GM19328 (cell line): ENCODE results near the gene RABGAP1L.
"Not testable (repeated sequence)": the region's sequence is repeated elsewhere in the genome, so short reads cannot be mapped to it uniquely, and the experiment has no call there.

Experiments used
- ATAC-seq: cut with Tn5 transposase; IDR thresholded peaks from one replicate; pipeline ENCODE4 v1.9.1; 2021; ENCODE audit warnings: mild to moderate bottlenecking, moderate library complexity; ENCODE audit not compliant: unreplicated experiment

RABGAP1L gene

DNA sequence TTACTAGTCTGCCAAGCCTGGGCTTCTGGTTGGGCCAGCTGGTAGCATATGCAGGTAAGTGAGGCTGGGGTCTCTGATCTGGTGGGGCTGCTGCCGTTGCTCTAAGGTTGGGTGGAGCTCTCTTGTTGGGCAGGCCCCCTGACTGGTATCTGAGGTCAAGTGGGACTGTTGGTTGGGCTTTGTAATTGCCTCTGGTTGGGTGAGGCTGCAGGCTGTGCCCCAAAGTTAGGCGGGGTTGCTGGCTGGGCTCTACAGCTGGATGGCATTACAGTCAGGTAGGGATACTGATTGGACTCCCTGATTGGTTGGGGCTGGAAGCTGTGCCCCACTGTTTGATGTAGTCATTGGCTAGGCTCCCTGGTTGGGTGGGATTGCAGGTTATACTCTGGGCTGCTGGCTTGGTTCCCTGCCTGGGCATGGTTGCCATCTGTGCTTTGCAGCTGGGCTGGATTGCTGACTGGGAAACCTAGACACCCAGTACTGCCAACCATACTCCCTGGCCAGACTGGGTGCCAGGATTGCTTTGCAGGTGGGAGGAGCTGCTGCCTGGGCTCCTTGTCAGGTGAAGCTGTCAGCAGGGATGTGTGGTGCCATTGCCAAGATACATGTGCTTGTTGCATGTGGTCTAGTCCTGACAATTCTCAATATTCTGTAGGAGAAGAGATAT lies 130.5 kb downstream of the RABGAP1L start:
- ATAC-seq: no peak

DNA sequence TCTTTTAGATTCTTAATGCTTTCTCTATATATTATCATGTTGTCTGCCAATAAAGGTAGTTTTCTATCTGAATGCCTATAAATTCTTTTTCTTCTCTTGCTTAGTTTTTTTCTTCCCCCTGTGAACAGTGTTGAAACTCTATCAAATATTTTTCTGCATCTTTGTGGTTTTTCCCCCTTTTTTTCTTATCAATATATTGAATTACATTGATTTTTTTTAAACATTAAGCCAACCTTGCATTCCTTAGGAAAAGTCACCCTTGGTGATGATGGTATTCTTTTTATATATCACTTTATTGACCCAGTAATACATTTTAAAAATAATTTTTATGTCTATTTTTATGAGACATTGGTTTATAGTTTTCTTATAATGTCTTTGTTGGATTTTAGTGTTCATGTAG lies 131.7 kb downstream of the RABGAP1L start:
- no peak for ATAC-seq

DNA sequence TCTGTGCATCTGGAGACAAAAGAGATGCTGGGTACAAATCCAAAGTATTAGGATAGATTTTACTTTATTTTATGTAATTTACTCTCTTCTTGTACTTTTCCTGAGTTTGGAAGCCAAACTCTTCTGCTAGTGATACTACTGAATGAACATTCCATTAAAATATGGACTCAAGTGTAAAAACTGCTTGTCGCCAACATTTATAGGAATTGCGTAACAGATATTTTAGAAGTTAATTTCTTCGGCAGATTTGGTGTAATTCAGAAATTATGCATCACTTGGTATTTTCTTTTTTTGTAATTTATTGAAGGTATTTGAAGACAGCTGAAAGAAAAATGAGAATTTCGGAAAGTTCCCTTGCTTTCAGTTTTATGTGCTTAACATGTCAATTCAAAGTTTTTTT lies 137.0 kb downstream of the RABGAP1L start:
- no peak for ATAC-seq

DNA sequence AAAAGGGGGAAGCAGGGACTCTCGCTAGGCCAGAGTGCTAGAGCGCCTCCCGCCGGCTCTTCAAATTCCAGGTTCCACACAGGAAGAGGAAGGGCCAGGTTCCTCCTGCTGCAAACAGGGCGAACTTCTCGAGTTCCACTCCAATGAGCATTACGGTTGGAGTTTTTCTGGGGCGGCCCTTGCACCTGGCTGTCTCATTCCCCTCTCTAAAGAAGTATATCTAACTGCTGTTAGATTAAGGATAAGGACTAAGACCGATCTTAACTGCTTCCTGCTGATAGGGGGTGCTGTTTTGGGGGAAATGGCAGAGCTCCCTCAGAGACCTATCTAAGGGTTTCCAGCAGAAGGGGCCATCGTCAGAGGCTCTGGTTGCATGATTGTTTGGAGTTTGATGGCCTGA lies 138.0 kb downstream of the RABGAP1L start:
- ATAC-seq: no peak

DNA sequence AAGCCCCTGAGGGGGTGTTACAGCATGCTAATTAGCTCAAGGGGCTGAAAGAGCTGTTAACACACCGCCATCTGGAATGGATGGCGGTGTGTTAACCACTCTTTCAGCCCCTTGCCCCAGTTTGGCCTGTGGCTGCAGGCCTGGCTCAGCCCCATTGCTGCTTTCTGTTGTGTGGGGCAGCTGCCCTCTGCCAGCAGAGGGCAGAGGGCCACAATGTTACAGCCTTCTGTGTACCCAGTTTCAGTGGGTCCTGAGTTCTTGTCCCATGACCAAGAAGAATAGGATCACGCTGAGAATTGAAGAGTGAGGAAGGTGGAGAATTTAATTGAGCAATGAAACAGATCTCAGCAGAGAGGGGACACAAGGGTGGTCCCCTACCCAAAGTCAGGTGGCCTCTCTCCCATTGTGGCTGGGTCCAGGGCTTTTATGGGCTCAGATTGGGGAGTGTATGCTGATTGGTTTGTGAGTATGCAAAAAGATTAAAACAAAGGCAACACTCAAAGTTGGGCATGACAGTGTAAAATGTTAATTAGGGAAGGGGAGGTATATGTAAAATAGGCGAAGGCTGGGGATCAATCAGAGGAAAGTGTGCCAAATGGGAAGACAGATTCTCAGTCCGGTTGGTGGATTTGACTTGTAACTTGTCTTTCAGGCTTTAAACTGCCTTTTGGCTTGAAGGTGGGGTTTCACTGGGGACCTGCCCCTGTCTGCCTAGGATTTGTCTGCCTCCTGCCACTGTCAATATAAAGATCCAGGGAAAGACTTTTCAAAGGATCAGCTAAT lies 142.2 kb downstream of the RABGAP1L start:
- ATAC-seq: no peak

DNA sequence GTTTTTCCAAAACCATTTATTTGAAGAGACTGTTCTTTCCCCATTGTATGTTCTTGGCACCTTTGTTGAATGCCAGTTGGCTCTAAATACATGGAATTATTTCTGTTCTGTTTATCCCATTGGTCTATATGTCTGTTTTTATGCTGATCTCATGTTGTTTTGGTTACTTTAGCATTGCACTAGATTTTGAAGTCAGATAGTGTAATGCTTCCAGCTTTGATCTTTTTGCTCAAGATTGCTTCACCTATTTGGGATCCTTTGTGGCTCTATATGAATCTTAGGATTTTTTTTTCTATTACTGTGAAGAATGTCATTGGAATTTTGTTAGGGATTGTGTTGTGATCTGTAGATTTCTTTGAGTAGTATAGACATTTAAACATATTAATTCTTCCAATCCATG lies 149.3 kb downstream of the RABGAP1L start:
- ATAC-seq: no peak

DNA sequence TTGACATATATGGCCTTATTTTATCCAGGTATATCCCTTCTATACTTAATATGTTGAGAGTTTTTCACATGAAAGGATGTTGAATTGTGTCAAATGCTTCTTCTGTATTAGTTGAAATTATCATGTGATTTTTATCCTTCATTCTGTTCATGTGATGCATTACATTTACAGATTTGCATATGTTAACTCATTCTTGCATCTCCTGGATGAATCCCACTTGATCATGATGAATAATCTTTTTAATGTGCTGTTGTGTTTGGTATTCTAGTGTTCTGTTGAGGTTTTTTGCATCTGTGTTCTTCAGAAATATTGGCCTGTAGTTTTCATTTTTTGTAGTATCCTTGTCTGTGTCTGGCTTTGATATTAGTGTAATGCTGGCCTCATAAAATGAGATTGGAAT lies 150.2 kb downstream of the RABGAP1L start:
- ATAC-seq: no peak

DNA sequence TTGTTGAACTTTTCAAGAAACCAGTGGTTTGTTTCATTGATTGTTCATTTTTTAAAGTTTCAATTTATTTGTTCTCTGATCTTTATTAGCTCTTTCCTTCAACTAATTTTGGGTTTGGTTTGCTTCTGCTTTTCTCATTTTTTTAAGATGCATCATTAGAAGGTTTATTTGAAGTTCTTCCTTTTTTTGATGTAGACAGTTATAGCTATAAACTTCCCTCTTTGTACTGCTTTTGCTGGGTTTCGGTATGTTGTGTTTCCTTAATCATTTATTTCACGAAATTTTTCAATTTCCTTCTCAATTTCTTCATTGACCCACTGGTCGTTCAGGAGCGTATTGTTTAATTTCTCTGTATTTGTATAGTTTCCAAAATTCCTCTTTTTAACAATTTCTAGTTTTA lies 155.1 kb downstream of the RABGAP1L start:
- no peak for ATAC-seq

DNA sequence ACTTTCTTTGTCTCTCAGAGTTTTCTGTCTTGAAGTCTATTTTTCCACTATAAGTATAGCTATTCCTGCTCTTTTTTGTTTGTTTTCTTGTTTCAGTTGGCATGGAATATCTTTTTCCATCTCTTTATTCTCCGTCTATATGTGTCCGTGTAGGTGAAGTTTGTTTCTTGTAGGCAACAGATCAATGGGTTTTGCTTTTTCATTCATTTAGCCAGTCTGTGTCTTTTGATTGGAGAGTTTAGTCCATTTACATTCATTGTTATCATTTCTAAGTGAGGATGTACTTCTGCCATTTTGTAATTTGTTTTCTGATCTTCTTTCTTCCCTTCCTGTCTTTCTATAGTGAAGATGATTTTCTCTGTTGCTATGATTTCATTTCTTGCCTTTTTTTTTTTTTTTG lies 155.9 kb downstream of the RABGAP1L start:
- ATAC-seq: no peak

DNA sequence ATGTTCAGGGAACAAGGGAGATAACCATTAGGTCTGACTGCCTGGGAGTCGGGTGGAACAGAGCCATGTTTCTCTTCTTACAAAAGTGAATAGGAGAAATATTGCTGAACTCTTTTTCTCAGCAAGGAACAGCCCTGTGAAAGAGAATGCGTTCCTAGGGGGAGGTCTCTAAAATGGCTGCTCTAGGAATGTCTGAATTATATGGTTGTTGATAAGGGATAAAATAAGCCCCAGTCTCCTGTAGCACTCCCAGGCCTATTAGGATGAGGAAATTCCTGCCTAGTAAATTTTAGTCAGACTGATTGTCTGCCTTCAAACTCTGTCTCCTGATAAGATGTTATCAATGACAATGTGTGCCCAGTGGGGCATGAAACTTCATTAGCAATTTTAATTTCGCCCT lies 161.6 kb downstream of the RABGAP1L start:
- ATAC-seq: not testable (repeated sequence)

DNA sequence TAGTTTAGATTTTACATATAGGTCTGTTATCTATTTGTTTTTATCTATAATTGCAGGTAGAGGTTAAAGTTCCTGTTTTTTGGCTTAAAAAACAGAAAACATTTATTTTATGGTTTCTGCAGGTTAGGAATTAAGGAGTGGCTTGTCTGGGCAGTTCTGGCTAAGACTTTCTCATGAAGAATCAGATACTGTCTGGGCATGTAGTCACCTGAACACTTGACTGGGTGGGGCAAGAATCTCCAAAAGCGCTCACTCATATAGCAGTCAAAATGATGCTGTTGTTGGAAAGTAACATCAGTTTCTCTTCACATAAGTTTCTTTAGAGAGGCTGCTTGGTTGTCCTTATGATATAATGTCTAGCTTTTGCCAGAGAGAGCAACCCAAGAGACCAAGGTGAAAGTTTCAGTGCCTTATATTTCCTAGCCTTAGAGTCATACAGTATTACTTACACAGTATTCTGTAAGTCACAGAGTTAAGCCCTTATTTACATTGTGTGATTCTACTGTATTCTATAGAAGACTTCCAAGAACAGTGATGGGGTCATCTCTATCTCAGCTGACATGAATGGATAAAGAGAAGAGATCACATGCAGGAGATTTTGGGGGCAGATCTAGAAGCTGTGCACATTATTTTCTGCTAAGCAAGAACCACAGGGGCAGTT lies 163.0 kb downstream of the RABGAP1L start:
- ATAC-seq: no peak

DNA sequence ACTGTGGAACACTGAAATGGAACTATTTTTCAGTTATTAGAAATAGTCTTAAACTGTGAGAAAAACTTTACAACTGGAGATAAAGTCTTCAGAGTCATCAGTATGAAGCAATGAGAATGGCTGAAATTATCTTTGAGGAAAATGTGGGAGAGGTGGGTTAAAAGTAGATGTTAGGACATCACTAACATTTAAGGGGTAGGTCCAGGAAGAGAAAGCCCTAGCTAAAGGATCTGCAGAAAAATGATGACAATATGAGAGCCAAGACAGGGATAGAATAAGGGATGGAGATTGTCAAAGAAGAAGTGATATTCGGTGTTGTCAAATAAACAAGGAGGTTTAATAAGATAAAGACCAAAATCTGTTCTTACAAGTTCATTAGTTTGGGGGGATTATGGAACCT lies 165.2 kb downstream of the RABGAP1L start:
- ATAC-seq: no peak

DNA sequence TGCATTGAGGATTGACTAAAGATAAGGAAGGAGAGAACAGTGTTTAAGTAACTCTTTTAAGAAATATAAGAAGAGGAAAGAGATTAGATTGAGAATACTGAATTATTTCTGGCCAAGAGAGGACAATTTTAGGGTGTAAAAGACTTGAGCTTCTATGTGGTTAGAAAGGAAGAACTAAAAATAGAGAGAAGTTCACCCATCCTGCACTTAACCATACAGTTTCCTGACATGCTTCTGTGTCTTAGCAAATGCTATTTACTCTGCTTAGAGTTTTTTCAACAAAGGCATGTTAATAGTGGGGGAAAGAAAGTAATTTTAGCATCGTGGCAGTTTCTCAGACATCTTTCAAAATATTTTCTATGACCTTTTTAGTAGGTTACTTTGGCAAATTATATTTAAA lies 165.6 kb downstream of the RABGAP1L start:
- no peak for ATAC-seq

DNA sequence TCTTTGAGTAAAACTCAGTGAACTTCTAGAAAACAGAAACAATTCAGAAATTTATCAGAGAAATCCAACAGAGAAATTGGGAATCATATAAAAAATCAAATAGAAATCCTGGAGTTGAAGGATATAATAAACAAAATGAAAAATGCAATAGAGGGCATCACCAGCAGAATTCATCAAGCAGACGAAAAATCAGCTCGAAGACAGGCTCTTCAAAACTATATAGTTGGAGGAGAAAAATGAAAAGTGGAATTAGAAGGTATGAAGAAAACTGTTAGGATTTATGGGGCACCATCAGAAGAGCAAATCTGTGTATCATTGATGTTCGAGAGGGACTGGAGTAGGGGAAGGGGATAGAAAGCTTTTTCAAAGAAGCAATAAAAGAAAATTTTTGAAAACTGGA lies 167.0 kb downstream of the RABGAP1L start:
- no peak for ATAC-seq

DNA sequence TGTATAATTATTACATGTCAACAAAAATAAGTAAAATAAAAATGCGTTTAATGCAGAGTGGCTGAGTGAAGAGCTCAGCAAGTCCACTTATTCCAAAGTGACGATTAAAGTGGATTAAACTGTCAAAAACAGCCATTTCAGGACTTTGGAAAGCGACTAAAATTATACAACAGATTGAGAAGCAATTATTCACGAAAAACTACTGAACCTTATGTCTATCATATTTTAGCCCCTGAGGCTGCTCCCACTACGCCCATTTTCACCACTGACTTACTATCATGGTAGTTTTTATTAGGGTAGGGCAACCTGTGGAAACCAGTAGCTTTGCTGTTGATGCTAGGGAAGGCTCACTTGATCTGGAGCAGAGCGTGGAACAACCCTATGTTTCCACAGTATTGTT lies 174.1 kb downstream of the RABGAP1L start:
- no peak for ATAC-seq

DNA sequence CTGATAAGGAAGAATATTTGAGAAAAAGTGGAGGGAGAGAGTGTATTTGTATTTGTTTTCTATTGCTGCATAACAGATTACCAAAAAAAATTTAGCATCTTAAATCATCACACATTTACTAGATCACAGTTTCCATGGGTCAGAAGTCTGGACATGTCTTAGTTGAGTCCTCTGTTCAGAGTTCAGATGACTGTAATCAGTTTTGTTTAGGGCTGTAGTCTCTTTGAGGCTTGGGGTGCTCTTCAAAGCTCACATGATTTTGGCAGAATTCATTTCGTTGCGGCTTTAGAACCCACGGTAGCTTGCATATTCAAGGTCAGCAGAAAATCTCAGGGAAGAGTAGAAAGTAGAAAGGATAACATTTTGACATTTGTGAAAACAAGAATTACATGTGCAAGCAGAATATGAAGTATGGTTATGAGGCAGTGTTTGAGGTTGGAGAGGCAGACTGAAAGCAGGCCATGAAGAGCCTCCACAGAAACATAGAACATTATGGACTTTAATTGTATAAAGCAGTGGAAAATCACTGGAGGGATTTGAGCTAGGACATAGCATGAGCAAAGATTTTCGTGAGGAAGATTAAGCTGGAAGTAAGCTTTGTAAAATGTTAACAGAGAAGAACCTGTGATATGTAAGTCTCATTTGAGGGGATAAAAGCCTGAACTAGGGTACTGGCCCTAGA lies 177.8 kb downstream of the RABGAP1L start:
- no peak for ATAC-seq

DNA sequence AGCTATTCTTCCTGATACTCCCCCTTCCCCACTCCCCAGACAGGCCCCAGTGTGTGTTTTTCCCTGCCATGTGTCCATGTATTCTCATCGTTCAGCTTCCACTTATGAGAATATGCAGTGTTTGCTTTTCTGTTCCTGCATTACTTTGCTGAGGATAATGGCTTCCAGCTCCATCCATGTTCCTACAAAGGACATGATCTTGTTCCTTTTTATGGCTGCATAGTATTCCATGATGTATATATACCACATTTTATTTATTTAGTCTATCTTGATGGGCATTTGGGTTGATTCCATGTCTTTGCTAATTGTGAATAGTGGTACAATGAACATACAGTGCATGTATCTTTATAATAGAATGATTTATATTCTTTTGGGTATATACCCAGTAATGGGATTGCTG lies 181.1 kb downstream of the RABGAP1L start:
- not testable (repeated sequence) for ATAC-seq

DNA sequence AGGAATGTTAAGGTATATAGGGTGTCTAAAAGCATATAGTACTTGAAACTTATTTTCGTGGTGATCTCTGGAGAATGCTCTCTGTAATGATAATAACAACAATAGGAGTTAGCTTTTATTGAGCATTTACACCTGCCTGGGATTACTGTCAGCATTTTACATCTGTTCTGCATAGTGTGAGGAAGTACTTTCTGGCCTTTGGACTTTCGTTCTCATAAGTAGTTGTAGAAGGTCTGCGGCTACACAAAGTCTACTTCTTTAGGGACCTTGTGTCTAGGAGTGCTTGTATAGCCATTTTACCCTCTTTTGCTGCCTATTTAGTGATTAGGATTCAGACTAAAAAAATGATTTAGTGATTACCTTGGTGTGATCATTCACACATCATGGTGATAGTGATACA lies 184.8 kb downstream of the RABGAP1L start:
- ATAC-seq: no peak

DNA sequence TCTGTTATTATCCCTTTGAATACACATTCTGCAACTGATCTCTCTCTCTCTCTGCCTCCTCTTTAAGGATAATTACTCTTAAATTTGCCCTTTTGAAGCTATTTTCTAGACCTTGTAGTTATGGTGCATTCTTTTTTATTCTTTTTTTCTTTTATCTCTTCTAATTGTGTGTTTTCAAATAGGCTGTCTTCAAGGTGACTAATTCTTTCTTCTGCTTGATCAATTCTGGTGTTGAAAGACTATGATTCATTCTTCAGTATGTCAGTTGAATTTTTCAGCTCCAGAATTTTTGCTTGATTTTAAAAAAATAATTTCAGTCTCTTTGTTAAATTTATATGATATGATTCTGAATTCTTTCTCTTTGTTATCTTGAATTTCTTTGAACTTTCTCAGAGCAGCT lies 192.8 kb downstream of the RABGAP1L start:
- no peak for ATAC-seq

DNA sequence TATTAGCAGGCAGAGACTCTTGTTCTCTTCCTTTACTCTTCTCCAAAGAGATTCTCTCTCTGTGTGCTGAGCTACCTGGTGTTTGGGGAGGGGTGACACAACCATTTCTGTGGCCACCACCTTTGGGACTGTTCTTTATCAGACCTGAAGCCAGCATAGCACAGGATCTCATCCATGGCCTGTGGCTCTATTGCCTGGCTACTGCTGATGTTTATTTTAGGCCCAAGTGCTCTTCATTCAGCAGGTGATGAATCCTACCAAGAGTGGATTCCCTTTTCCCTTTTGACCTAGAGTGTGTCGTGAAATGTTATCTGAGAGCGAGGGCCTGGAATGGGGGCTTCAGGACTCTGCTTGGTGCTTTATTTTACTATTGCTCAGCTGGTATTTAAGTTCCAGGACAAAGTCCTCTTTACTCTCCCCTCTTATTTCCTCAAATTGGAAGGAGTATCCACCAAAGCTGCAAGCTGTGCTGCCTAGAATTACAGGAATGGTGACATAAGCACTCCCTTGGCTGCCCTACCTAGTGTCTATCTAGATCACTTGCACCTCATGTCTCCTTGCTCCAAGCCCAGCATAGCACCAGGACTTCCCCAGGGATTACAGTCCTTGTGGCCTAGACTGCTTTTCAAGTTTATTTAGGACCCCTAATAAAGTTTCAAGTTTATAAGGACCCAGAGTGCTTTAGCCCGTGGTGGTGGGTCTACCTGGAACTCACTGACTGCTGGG lies 193.7 kb downstream of the RABGAP1L start:
- no peak for ATAC-seq

DNA sequence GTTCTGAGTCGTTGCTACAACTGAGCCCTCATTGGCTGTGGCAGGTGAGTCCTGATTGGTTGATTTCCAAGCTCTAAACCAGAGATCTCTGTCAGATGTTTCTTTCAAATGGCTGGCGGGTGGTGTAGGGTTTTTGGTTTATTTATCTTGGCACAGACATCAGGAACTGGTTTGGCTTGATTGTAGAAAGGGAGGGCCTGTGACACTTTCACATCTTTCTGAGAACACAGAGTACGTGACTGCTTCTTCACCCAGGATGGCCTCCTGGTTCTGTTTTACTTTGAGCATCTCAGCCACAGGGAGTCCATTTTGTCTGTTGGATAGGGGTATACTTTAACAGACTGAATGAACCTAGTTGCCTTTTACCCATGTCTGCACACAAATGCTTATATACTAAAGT lies 199.0 kb downstream of the RABGAP1L start:
- ATAC-seq: no peak
